HG02678 (cell line): Measurements from ENCODE around the gene SH3D19.

Experiments used
- ATAC-seq: cut with Tn5 transposase; IDR thresholded peaks from one replicate; pipeline ENCODE4 v1.9.1; 2021; ENCODE audit warnings: mild to moderate bottlenecking, moderate library complexity; ENCODE audit not compliant: unreplicated experiment

The SH3D19 gene

GRCh38 chr4:151233600-151233999, 91.8 kb downstream of the SH3D19 start:
- no peak for ATAC-seq

GRCh38 chr4:151231915-151232595, 93.3 kb downstream of the SH3D19 start:
- ATAC-seq: no peak

GRCh38 chr4:151228189-151229119, 97.0 kb downstream of the SH3D19 start:
- no peak for ATAC-seq

- no peak for ATAC-seq
Measured at GRCh38 chr4:151227731-151228130, 97.7 kb downstream of the SH3D19 start.

- ATAC-seq: no peak
Measured at GRCh38 chr4:151227172-151227571, 98.2 kb downstream of the SH3D19 start.

- ATAC-seq: no peak
Measured at GRCh38 chr4:151226004-151226932, 99.1 kb downstream of the SH3D19 start.

GRCh38 chr4:151223465-151223864, 101.9 kb downstream of the SH3D19 start:
- ATAC-seq: no peak

GRCh38 chr4:151219948-151220347, 105.5 kb downstream of the SH3D19 start:
- ATAC-seq: no peak

- no peak for ATAC-seq
Measured at GRCh38 chr4:151219091-151219490, 106.3 kb downstream of the SH3D19 start.

- no peak for ATAC-seq
Measured at GRCh38 chr4:151218343-151218742, 107.1 kb downstream of the SH3D19 start.

- no peak for ATAC-seq
Measured at GRCh38 chr4:151217326-151217725, 108.1 kb downstream of the SH3D19 start.

GRCh38 chr4:151215295-151215694, 110.1 kb downstream of the SH3D19 start:
- ATAC-seq: no peak

GRCh38 chr4:151207868-151208267, 117.5 kb downstream of the SH3D19 start:
- ATAC-seq: no peak

- no peak for ATAC-seq
Measured at GRCh38 chr4:151207186-151207585, 118.2 kb downstream of the SH3D19 start.

- ATAC-seq: no peak
Measured at GRCh38 chr4:151206241-151207005, 119.0 kb downstream of the SH3D19 start.

GRCh38 chr4:151205722-151206121, 119.7 kb downstream of the SH3D19 start:
- ATAC-seq: no peak

GRCh38 chr4:151204925-151205524, 120.4 kb downstream of the SH3D19 start:
- ATAC-seq: no peak

- no peak for ATAC-seq
Measured at GRCh38 chr4:151202851-151203455, 122.5 kb downstream of the SH3D19 start.

- no peak for ATAC-seq
Measured at GRCh38 chr4:151202381-151202780, 123.0 kb downstream of the SH3D19 start.
